ENCODE measurements around the gene ABCA5.

- no peak for TF ChIP-seq MAX (IDR thresholded peaks at IDR 0.05)
- TF ChIP-seq EP300 (IDR thresholded peaks at IDR 0.05; ENCODE audit: borderline replicate concordance), result no peak
- no peak for TF ChIP-seq REST (IDR thresholded peaks at IDR 0.05; ENCODE audit: low read depth)
- no peak for TF ChIP-seq USF1 (IDR thresholded peaks at IDR 0.05)
- no peak for TF ChIP-seq EGR1 (IDR thresholded peaks at IDR 0.05)
- TF ChIP-seq TEAD4 (IDR thresholded peaks at IDR 0.05), result no peak
- TF ChIP-seq YY1 (IDR thresholded peaks at IDR 0.05; ENCODE audit: low read depth), result no peak
These were observed 42.3 kb downstream of the ABCA5 start for GRCh38 chr17:69284646-69285045.
